PC-9 (cell line): ENCODE results near the gene OSBPL2. TPM values are rescaled to one million over a fixed set of nuclear protein-coding genes. Genes with fewer than 3 reads are reported as not detected.

Experiments used
- BruUV-seq: library from RNA; stranded (reverse); fragments of 400-500 nt; replicated peaks from 2 replicates; lab custom pipeline; 2021; lab: Mats Ljungman, UMichigan
- CTCF ChIA-PET: fragments of 300-600 bp; sonication (Branson Sonifier 250); formaldehyde crosslinking; loops from one replicate; lab custom pipeline; 2022; ENCODE audit warnings: antibody characterized with exemption; lab: Charles Lee
- POLR2A ChIA-PET: fragments of 300-600 bp; sonication (Branson Sonifier 250); formaldehyde crosslinking; loops from one replicate; lab custom pipeline; 2022; ENCODE audit warnings: antibody characterized with exemption; ENCODE audit not compliant: unreplicated experiment; lab: Charles Lee
- DNase-seq, 2 experiments: peaks; one replicate each; pipeline versions ENCODE4 v3.0.0 to v3.0.0-alpha.2; 2015 to 2022; ENCODE audit warnings: mixed read lengths in 1 of 2
- H2AFZ ChIP-seq: fragments of 200-600 bp; sonication (generic); 2 replicates; pipeline ENCODE4 v1.8.1; 2017; ENCODE audit warnings: antibody characterized with exemption
- H3F3A ChIP-seq: fragments of 200-600 bp; sonication (generic); 2 replicates; pipeline ENCODE4 v1.8.1; 2017; ENCODE audit warnings: antibody characterized with exemption, mild to moderate bottlenecking, low read depth; ENCODE audit not compliant: insufficient read depth
- H3K27ac ChIP-seq: fragments of 200-600 bp; sonication (generic); 2 replicates; pipeline ENCODE4 v1.6.1; 2016; ENCODE audit warnings: mixed run types
- H3K27me3 ChIP-seq: fragments of 200-600 bp; sonication (generic); 2 replicates; pipeline ENCODE4 v1.6.1; 2016; ENCODE audit warnings: low read depth, mixed run types; ENCODE audit not compliant: insufficient read depth
- H3K36me3 ChIP-seq: fragments of 200-600 bp; sonication (generic); 2 replicates; pipeline ENCODE4 v1.6.1; 2016; ENCODE audit warnings: low read depth, mixed run types
- H3K4me1 ChIP-seq: fragments of 200-600 bp; sonication (generic); replicated peaks from 2 replicates; pipeline ENCODE4 v1.6.1; 2016; ENCODE audit warnings: mixed run types; ENCODE audit not compliant: insufficient read depth
- H3K4me2 ChIP-seq: fragments of 200-600 bp; sonication (generic); 2 replicates; pipeline ENCODE4 v1.6.1; 2017; ENCODE audit warnings: mixed run types
- H3K4me3 ChIP-seq: fragments of 200-600 bp; sonication (generic); 2 replicates; pipeline ENCODE4 v1.6.1; 2016; ENCODE audit warnings: mixed run types
- H3K79me2 ChIP-seq: fragments of 200-600 bp; sonication (generic); 2 replicates; pipeline ENCODE4 v1.6.1; 2017; ENCODE audit warnings: low read depth, mixed run types
- H3K9me2 ChIP-seq: fragments of 200-600 bp; sonication (generic); 2 replicates; pipeline ENCODE4 v1.8.1; 2017; ENCODE audit warnings: mild to moderate bottlenecking; ENCODE audit not compliant: insufficient read depth
- H3K9me3 ChIP-seq: fragments of 200-600 bp; sonication (generic); 2 replicates; pipeline ENCODE4 v1.8.1; 2016; ENCODE audit warnings: low read depth; ENCODE audit not compliant: insufficient read depth
- H4K20me1 ChIP-seq: fragments of 200-600 bp; sonication (generic); 2 replicates; pipeline ENCODE4 v1.8.1; 2017; ENCODE audit not compliant: insufficient read depth
- EZH2 ChIP-seq: fragments of 200-600 bp; sonication (generic); IDR thresholded peaks from 2 replicates; pipeline ENCODE4 v1.8.0; 2017; ENCODE audit warnings: antibody characterized with exemption, low read depth
- intact Hi-C: fragments of 100-400 bp; cut with micrococcal nuclease; formaldehyde crosslinking; loops from one replicate; pipeline ENCODE4 v1.10.0; 2022; ENCODE audit not compliant: unreplicated experiment
- total RNA-seq: library from RNA; stranded (reverse); gene quantifications from 2 replicates; pipeline ENCODE4 v1.2.3, GENCODE V29; 2021
- TF ChIP-seq, protein P1 (sequence below): fragments of 200-600 bp; sonication (generic); conservative IDR thresholded peaks from 2 replicates; pipeline ENCODE4 v1.6.1; 2017; ENCODE audit warnings: mixed run types, antibody characterized with exemption, mild to moderate bottlenecking, moderate library complexity

OSBPL2 gene
- total RNA-seq, 1 experiment from 2014 or later, result 84.8 TPM

DNA sequence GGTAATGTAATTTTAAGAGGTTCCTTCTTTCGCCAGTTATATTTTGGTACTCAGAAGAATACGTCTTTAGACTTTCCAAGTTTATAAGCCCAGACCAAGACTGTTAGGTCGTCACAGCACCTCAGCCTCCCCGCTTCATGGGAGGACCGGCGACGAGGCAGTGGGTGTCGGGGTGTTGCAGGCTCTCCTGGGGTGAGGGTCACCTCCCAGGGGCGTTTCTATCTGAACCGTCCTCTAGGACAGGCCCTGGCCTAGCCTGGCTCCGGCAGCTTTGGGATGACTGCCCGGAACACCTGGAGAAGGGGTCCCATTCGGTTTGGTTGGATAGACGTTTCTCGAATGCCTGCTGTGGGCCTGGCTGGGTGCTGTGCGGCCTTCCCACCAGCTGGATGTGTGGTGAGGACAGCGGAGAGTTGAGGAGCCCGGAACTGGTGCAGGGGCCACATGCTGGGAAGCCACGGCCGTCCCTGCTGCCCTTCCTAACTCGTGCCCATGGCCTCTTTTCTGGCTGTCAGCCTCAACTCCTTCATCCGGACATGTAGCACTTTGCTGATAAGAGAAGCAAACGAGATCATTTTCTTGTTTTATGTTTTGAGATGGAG is 1.1 kb downstream of the OSBPL2 start:
- peak overlapping the region; percentile 90 for H3K4me3 ChIP-seq
- TSS peak; percentile 50 for BruUV-seq
- H3K36me3 ChIP-seq, result peaks cover 24% of the 10 kb centered on the region
- CTCF ChIA-PET, result no interaction called here
- TF ChIP-seq, protein P1, sequence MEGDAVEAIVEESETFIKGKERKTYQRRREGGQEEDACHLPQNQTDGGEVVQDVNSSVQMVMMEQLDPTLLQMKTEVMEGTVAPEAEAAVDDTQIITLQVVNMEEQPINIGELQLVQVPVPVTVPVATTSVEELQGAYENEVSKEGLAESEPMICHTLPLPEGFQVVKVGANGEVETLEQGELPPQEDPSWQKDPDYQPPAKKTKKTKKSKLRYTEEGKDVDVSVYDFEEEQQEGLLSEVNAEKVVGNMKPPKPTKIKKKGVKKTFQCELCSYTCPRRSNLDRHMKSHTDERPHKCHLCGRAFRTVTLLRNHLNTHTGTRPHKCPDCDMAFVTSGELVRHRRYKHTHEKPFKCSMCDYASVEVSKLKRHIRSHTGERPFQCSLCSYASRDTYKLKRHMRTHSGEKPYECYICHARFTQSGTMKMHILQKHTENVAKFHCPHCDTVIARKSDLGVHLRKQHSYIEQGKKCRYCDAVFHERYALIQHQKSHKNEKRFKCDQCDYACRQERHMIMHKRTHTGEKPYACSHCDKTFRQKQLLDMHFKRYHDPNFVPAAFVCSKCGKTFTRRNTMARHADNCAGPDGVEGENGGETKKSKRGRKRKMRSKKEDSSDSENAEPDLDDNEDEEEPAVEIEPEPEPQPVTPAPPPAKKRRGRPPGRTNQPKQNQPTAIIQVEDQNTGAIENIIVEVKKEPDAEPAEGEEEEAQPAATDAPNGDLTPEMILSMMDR, result no peak
- no peak for TF ChIP-seq EZH2
- H3K79me2 ChIP-seq, result peaks cover 56% of the 10 kb centered on the region
- H3K4me2 ChIP-seq, result peak overlapping the region; percentile 96
- H3K9me2 ChIP-seq, result no peaks in the 10 kb centered on the region
- H3K27ac ChIP-seq, result peak overlapping the region; percentile 41
- H4K20me1 ChIP-seq, result peaks cover 55% of the 10 kb centered on the region
- peaks cover 30% of the 10 kb centered on the region for H3K4me1 ChIP-seq
- intact Hi-C loops, result loop anchor here (2.0 kb wide), 3 partner anchors 27 to 127 kb away; partner anchors contain the start of genes LAMA5 and MTG2
- H2AFZ ChIP-seq, result peak overlapping the region; percentile 40; the same call in 1 of the 2 replicates
- no peaks in the 10 kb centered on the region for H3K9me3 ChIP-seq
- peaks cover 15% of the 10 kb centered on the region for H3F3A ChIP-seq
- H3K27me3 ChIP-seq, result no peaks in the 10 kb centered on the region
- POLR2A ChIA-PET, result no interaction called here
- DNase-seq, result no peak

DNA sequence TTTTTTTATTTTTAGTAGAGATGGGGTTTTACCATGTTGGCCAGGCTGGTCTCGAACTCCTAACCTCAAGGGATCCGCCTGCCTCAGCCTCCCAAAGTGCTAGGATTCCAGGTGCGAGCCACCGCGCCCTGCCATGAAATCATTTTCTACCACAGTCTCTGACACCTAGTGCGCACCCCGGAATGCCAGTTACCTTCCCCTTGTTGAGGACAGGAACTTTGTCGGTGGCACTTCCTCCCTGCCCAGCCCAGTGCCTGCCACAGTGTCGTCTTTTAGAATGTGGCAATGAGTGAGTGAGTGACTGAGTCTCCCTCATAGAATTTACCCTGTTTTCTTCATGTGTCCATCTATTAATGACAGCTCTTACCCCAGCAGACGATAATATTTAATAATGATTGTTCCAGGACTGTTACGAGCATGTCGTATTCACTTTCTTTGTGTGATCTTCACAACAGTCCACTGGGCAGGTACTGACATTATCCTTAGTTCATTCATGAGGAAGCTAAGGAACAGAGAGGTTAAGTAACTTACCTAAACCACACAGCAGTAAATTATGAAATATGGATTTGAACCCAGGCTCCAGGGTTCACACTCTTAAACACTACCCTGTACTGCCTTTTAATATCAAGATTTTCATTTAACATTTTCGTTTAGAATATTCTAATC is 1.8 kb downstream of the OSBPL2 start:
- H3K9me3 ChIP-seq, result no peaks in the 10 kb centered on the region
- H3K4me2 ChIP-seq, result peak overlapping the region; percentile 96
- H3K27ac ChIP-seq, result no peak overlapping the region
- no peak for DNase-seq
- H4K20me1 ChIP-seq, result peaks cover 62% of the 10 kb centered on the region
- no TSS peak for BruUV-seq
- intact Hi-C loops, result no loop called here
- H3K9me2 ChIP-seq, result no peaks in the 10 kb centered on the region
- H3F3A ChIP-seq, result peaks cover 15% of the 10 kb centered on the region
- H3K27me3 ChIP-seq, result no peaks in the 10 kb centered on the region
- H3K79me2 ChIP-seq, result peaks cover 64% of the 10 kb centered on the region
- ChIA-PET POLR2A (no interaction called here), CTCF (no interaction called here)
- H3K4me3 ChIP-seq, result peak overlapping the region; percentile 90; the same call in 1 of the 2 replicates
- no peak overlapping the region for H2AFZ ChIP-seq
- peaks cover 30% of the 10 kb centered on the region for H3K4me1 ChIP-seq
- TF ChIP-seq, protein P1, result no peak
- TF ChIP-seq EZH2, result no peak
- peaks cover 24% of the 10 kb centered on the region for H3K36me3 ChIP-seq

DNA sequence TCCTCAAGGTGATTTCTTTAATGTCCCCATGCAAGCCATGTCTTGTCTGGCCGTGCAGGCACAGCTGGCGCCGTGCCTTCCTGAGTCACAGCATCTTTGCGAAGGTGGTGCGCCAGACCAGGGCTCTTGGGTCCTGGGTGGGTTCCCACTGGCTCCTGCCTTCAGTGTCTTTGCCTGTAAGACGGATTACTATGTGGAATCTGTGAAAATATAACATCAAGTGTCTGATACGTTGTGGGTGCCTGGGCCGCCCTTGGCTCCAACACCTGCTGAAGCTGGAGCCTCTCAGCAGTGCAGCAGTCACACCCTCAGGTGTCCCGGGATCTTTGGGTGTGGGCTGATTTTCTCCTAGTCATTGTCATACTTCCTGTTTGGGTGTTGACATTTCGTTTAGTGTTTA is 3.2 kb downstream of the OSBPL2 start:
- Histone ChIP-seq H4K20me1 (peaks cover 76% of the 10 kb centered on the region), H3F3A (peaks cover 15% of the 10 kb centered on the region), H3K4me2 (0 out of 2 replicates have a peak overlapping the region, but pooled peaks have one; percentile 13), H3K4me3 (no peak overlapping the region), H2AFZ (no peak overlapping the region), H3K36me3 (peaks cover 27% of the 10 kb centered on the region), H3K9me3 (no peaks in the 10 kb centered on the region), H3K79me2 (peaks cover 77% of the 10 kb centered on the region), H3K27ac (no peak overlapping the region), H3K27me3 (no peaks in the 10 kb centered on the region), H3K9me2 (no peaks in the 10 kb centered on the region), H3K4me1 (peaks cover 30% of the 10 kb centered on the region)
- no TSS peak for BruUV-seq
- ChIA-PET POLR2A (no interaction called here), CTCF (interaction anchor here (0.6 kb wide), 1 partner anchor 176 kb away, joined by 5 read pairs; the partner anchor contains the start of gene TAF4)
- DNase-seq, result no peak
- intact Hi-C loops, result no loop called here
- no peak for TF ChIP-seq EZH2
- TF ChIP-seq, protein P1, result no peak
